ENCODE measurements around the gene HAUS8.

GRCh38 chr19:17037966-17038500, 37.2 kb downstream of the HAUS8 start:
- TF ChIP-seq CTCF (IDR thresholded peaks at IDR 0.05) (no peak), POLR2A (IDR thresholded peaks at IDR 0.05) (no peak)
